A673 (cell line): ENCODE results near the gene FYCO1. TPM values are rescaled to one million over a fixed set of nuclear protein-coding genes. Genes with fewer than 3 reads are reported as not detected.

Experiments
- BruUV-seq: library from RNA; stranded (reverse); fragments of 400-500 nt; replicated peaks from 2 replicates; lab custom pipeline; 2021; lab: Mats Ljungman, UMichigan
- CTCF ChIA-PET: fragments of 300-600 bp; sonication (Branson Sonifier 250); formaldehyde crosslinking; loops from one replicate; lab custom pipeline; 2022; ENCODE audit warnings: antibody characterized with exemption; lab: Charles Lee
- POLR2A ChIA-PET: fragments of 300-600 bp; sonication (Branson Sonifier 250); formaldehyde crosslinking; loops from one replicate; lab custom pipeline; 2022; ENCODE audit warnings: antibody characterized with exemption; ENCODE audit not compliant: low non-redundant PET; lab: Charles Lee
- DNase-seq: peaks from one replicate; pipeline ENCODE4 v3.0.0-alpha.2; 2015; ENCODE audit warnings: low spot score
- H3K27ac ChIP-seq: fragments of 200-600 bp; sonication (generic); 2 replicates; pipeline ENCODE4 v1.5.1; 2016; ENCODE audit warnings: mixed run types, low read depth, mild to moderate bottlenecking, mixed read lengths, antibody characterized with exemption, low read length; ENCODE audit not compliant: poor library complexity, severe bottlenecking
- H3K27me3 ChIP-seq: fragments of 200-600 bp; sonication (generic); replicated peaks from 2 replicates; pipeline ENCODE4 v1.6.1; 2017; ENCODE audit warnings: mixed run types, low read depth, mild to moderate bottlenecking, mixed read lengths, antibody characterized with exemption, low read length; ENCODE audit not compliant: insufficient read depth, poor library complexity
- H3K36me3 ChIP-seq: fragments of 200-600 bp; sonication (generic); 2 replicates; pipeline ENCODE4 v1.6.1; 2016; ENCODE audit warnings: mixed run types, mild to moderate bottlenecking, mixed read lengths, antibody characterized with exemption, low read length; ENCODE audit not compliant: insufficient read depth, poor library complexity, severe bottlenecking
- H3K4me1 ChIP-seq: fragments of 200-600 bp; sonication (generic); 2 replicates; pipeline ENCODE4 v1.6.1; 2017; ENCODE audit warnings: mixed run types, mild to moderate bottlenecking, mixed read lengths, antibody characterized with exemption, low read length; ENCODE audit not compliant: insufficient read depth, poor library complexity, severe bottlenecking
- H3K4me3 ChIP-seq: fragments of 200-600 bp; sonication (generic); 2 replicates; pipeline ENCODE4 v1.5.1; 2016; ENCODE audit warnings: low read depth, mixed run types, mild to moderate bottlenecking, mixed read lengths, low read length; ENCODE audit not compliant: poor library complexity, severe bottlenecking
- H3K9me3 ChIP-seq: fragments of 200-600 bp; sonication (generic); 2 replicates; pipeline ENCODE4 v1.6.1; 2016; ENCODE audit warnings: mixed run types, low read depth, mild to moderate bottlenecking, mixed read lengths, antibody characterized with exemption, low read length; ENCODE audit not compliant: poor library complexity, severe bottlenecking
- CTCF ChIP-seq: fragments of 300-800, 200-600 bp; sonication (generic); conservative IDR thresholded peaks from 2 replicates; pipeline ENCODE4 v1.5.1; 2017; ENCODE audit warnings: low read depth, mild to moderate bottlenecking, antibody characterized with exemption, low read length, moderate library complexity, mixed read lengths
- EZH2 ChIP-seq: fragments of 200-600 bp; sonication (generic); IDR thresholded peaks from 2 replicates; pipeline ENCODE4 v1.6.1; 2017; ENCODE audit warnings: borderline replicate concordance, low read depth, mild to moderate bottlenecking, mixed read lengths, antibody characterized with exemption, low read length; ENCODE audit not compliant: poor library complexity, severe bottlenecking
- intact Hi-C: fragments of 100-400 bp; cut with micrococcal nuclease; formaldehyde crosslinking; loops from one replicate; pipeline ENCODE4 v1.10.0; 2022; ENCODE audit not compliant: unreplicated experiment
- total RNA-seq: library from RNA; stranded (reverse); gene quantifications from 2 replicates; pipeline ENCODE4 v1.2.3, GENCODE V29; 2021

Gene FYCO1
- total RNA-seq, 1 experiment from 2014 or later: 7.4 TPM

- H3K9me3 ChIP-seq: no peaks in the 10 kb centered on the region
- intact Hi-C loops: no loop called here
- no TSS peak for BruUV-seq
- no peaks in the 10 kb centered on the region for H3K4me1 ChIP-seq
- no peaks in the 10 kb centered on the region for H3K36me3 ChIP-seq
- ChIA-PET POLR2A (no interaction called here), CTCF (no interaction called here)
- DNase-seq: no peak
- H3K27me3 ChIP-seq: no peaks in the 10 kb centered on the region
- no peak overlapping the region for H3K27ac ChIP-seq
- TF ChIP-seq CTCF (no peak), EZH2 (no peak)
- no peak overlapping the region for H3K4me3 ChIP-seq
These were observed 111.0 kb downstream of the FYCO1 start for GRCh38 chr3:45884368-45885201.

- BruUV-seq: no TSS peak
- DNase-seq: no peak
- ChIA-PET POLR2A (no interaction called here), CTCF (no interaction called here)
- no peaks in the 10 kb centered on the region for H3K9me3 ChIP-seq
- no peaks in the 10 kb centered on the region for H3K36me3 ChIP-seq
- H3K27ac ChIP-seq: no peak overlapping the region
- TF ChIP-seq EZH2 (no peak), CTCF (no peak)
- H3K4me1 ChIP-seq: no peaks in the 10 kb centered on the region
- H3K4me3 ChIP-seq: no peak overlapping the region
- intact Hi-C loops: no loop called here
- no peaks in the 10 kb centered on the region for H3K27me3 ChIP-seq
These were observed 114.3 kb downstream of the FYCO1 start for GRCh38 chr3:45881078-45882022.

GRCh38 chr3:45880725-45881077, 114.9 kb downstream of the FYCO1 start:
- POLR2A ChIA-PET: no interaction called here

More at GRCh38 chr3:45880725-45881077, 114.9 kb downstream of the FYCO1 start:
- CTCF ChIA-PET: no interaction called here
- Histone ChIP-seq H3K27me3 (no peaks in the 10 kb centered on the region), H3K36me3 (no peaks in the 10 kb centered on the region), H3K4me3 (no peak overlapping the region), H3K4me1 (no peaks in the 10 kb centered on the region), H3K9me3 (no peaks in the 10 kb centered on the region), H3K27ac (no peak overlapping the region)
- TF ChIP-seq EZH2: no peak
- intact Hi-C loops: no loop called here
- DNase-seq: no peak
- BruUV-seq: no TSS peak
